PC-9 (cell line): ENCODE results near the gene CBX4.

Experiments used
- CTCF ChIP-seq: fragments of 200-600 bp; sonication (generic); conservative IDR thresholded peaks from 2 replicates; pipeline ENCODE4 v1.6.1; 2017; ENCODE audit warnings: mixed run types, antibody characterized with exemption, mild to moderate bottlenecking, moderate library complexity
- EZH2 ChIP-seq: fragments of 200-600 bp; sonication (generic); IDR thresholded peaks from 2 replicates; pipeline ENCODE4 v1.8.0; 2017; ENCODE audit warnings: antibody characterized with exemption, low read depth

DNA sequence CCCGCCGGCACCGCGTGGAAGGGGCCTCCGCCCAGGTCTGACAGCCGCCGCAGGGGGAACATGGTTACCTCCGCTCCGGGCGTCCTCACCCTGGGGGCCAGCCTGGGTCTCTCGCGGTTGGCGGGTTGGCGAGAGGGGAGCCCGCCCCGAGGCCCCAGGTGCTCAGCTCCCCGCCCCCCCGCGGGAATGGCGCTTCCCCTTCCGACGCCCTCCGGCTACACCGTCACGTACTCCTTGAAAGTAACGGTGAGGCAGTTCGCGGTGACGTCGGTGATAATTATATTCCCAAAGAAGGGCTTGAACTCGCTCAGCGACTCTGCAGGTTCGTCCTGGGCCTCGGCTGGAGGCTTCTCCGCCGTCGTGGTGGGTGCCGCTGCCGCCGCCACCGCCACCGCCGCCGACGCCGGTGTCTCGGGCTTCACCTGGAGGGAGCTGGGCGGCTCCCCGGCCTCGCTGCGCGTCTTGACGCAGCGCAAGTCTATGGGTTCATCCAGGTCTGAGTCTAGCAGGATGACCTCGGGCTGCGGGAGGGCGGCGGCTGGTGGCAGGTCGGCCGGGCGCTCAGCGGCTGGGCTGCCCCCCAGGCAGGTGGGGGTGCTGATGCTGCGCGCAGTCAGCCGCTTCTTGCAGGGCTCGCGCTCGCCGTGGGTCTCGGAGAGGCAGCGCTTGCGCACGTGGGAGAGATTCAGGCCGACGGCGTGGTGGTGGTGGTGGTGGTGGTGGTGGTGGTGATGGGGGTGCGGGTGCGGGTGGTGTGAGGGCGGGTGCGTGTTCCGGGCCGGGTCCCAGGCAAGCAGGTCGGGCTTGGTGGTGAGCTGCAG, 5.3 kb downstream of the CBX4 start:
- TF ChIP-seq CTCF (no peak), EZH2 (no peak)
